IMR-90 (cell line): ENCODE measurements around the gene MFAP2. TPM values are rescaled to one million over a fixed set of nuclear protein-coding genes. Genes with fewer than 3 reads are reported as not detected.

Experiments
- ATAC-seq: fragments of 200-7000 bp; cut with Tn5 transposase; 2 replicates; pipeline ENCODE4 v1.9.1; 2020; ENCODE audit warnings: low read depth, mild to moderate bottlenecking, moderate library complexity
- BruUV-seq: library from RNA; stranded (reverse); fragments of 400-500 nt; replicated peaks from 2 replicates; lab custom pipeline; 2021; lab: Mats Ljungman, UMichigan
- CTCF ChIA-PET: fragments of 300-600 bp; formaldehyde crosslinking; extraction: SDS; loops from one replicate; lab custom pipeline; 2021; ENCODE audit warnings: antibody characterized with exemption; lab: Yijun Ruan, JAX
- POLR2A ChIA-PET: fragments of 300-600 bp; sonication (Branson Sonifier 250); formaldehyde crosslinking; loops from one replicate; lab custom pipeline; 2022; ENCODE audit warnings: antibody characterized with exemption; ENCODE audit not compliant: unreplicated experiment; lab: Charles Lee
- DNase-seq: peaks from one replicate; pipeline ENCODE4 v3.0.0; 2013
- H2AFZ ChIP-seq: replicated peaks from 2 replicates; pipeline ENCODE3; 2013; ENCODE audit warnings: low read length, mild to moderate bottlenecking; ENCODE audit not compliant: poor library complexity
- H2AK5ac ChIP-seq: 2 replicates; pipeline ENCODE4 v1.6.1; 2013; ENCODE audit warnings: low read depth, low read length, inconsistent platforms
- H2AK9ac ChIP-seq: replicated peaks from 2 replicates; pipeline ENCODE3; 2013; ENCODE audit warnings: mild to moderate bottlenecking, low read depth, low read length, moderate library complexity; ENCODE audit not compliant: poor library complexity
- H2BK120ac ChIP-seq: 2 replicates; pipeline ENCODE4 v1.6.1; 2013; ENCODE audit warnings: low read depth, low read length, inconsistent platforms
- H2BK15ac ChIP-seq: 3 replicates; pipeline ENCODE4 v1.6.1; 2013; ENCODE audit warnings: low read depth, low read length, inconsistent platforms
- H2BK20ac ChIP-seq: 2 replicates; pipeline ENCODE4 v1.6.1; 2013; ENCODE audit warnings: low read depth, mild to moderate bottlenecking, inconsistent platforms, low read length, moderate library complexity
- H2BK5ac ChIP-seq: 2 replicates; pipeline ENCODE4 v1.6.1; 2013; ENCODE audit warnings: mild to moderate bottlenecking, low read depth, low read length, inconsistent platforms; ENCODE audit not compliant: poor library complexity, severe bottlenecking
- H3K14ac ChIP-seq: replicated peaks from 2 replicates; pipeline ENCODE4 v1.6.1; 2013; ENCODE audit warnings: low read depth, low read length, inconsistent platforms
- H3K18ac ChIP-seq: 2 replicates; pipeline ENCODE4 v1.6.1; 2013; ENCODE audit warnings: low read depth, low read length, control low read depth
- H3K23ac ChIP-seq: 2 replicates; pipeline ENCODE4 v1.6.1; 2013; ENCODE audit warnings: low read depth, low read length, inconsistent platforms
- H3K27ac ChIP-seq: 2 replicates; pipeline ENCODE4 v1.5.1; 2013; ENCODE audit warnings: mild to moderate bottlenecking, control low read depth, low read length; ENCODE audit not compliant: insufficient read depth
- H3K27me3 ChIP-seq: 2 replicates; pipeline ENCODE4 v1.6.1; 2013; ENCODE audit warnings: low read length; ENCODE audit not compliant: control insufficient read depth, insufficient read depth
- H3K36me3 ChIP-seq: 2 replicates; pipeline ENCODE4 v1.6.1; 2013; ENCODE audit warnings: low read length, mixed read lengths; ENCODE audit not compliant: control insufficient read depth, insufficient read depth
- H3K4ac ChIP-seq: 2 replicates; pipeline ENCODE4 v1.6.1; 2013; ENCODE audit warnings: low read depth, low read length, inconsistent platforms
- H3K4me1 ChIP-seq: 2 replicates; pipeline ENCODE4 v1.6.1; 2013; ENCODE audit warnings: low read length, mixed read lengths; ENCODE audit not compliant: control insufficient read depth, insufficient read depth
- H3K4me2 ChIP-seq: 2 replicates; pipeline ENCODE4 v1.6.1; 2013; ENCODE audit warnings: low read depth, mild to moderate bottlenecking, control low read depth, low read length, moderate library complexity
- H3K4me3 ChIP-seq: 2 replicates; pipeline ENCODE4 v1.5.1; 2013; ENCODE audit warnings: low read depth, mild to moderate bottlenecking, control low read depth, low read length, moderate library complexity; ENCODE audit not compliant: insufficient read depth
- H3K56ac ChIP-seq: 2 replicates; pipeline ENCODE4 v1.6.1; 2013; ENCODE audit warnings: low read length, inconsistent platforms; ENCODE audit not compliant: insufficient read depth; ENCODE audit errors: extremely low read depth
- H3K79me1 ChIP-seq, 2 experiments: 2 replicates each; pipeline ENCODE4 v1.6.1; 2013; ENCODE audit warnings: low read length in 2 of 2, inconsistent platforms in 1 of 2, low read depth in 1 of 2
- H3K9ac ChIP-seq: 2 replicates; pipeline ENCODE4 v1.6.1; 2013; ENCODE audit warnings: low read depth, low read length, control low read depth
- H3K9me1 ChIP-seq: 2 replicates; pipeline ENCODE4 v1.6.1; 2013; ENCODE audit warnings: low read length, inconsistent platforms; ENCODE audit not compliant: insufficient read depth
- H3K9me3 ChIP-seq: 2 replicates; pipeline ENCODE4 v1.6.1; 2013; ENCODE audit warnings: low read length; ENCODE audit not compliant: control insufficient read depth, insufficient read depth
- H4K20me1 ChIP-seq: 2 replicates; pipeline ENCODE4 v1.6.1; 2013; ENCODE audit warnings: low read length, inconsistent platforms; ENCODE audit not compliant: insufficient read depth
- H4K5ac ChIP-seq: 2 replicates; pipeline ENCODE4 v1.6.1; 2013; ENCODE audit warnings: mild to moderate bottlenecking, low read depth, low read length, control low read depth
- H4K8ac ChIP-seq, 2 experiments: 2 replicates each; pipeline ENCODE4 v1.6.1; 2013; ENCODE audit warnings: low read depth in 2 of 2, low read length in 2 of 2, control low read depth in 1 of 2, inconsistent platforms in 1 of 2
- H4K91ac ChIP-seq: 2 replicates; pipeline ENCODE4 v1.6.1; 2013; ENCODE audit warnings: low read depth, low read length, inconsistent platforms; ENCODE audit not compliant: insufficient read depth
- BHLHE40 ChIP-seq: fragments of 150-350 bp; IDR thresholded peaks from 2 replicates; pipeline ENCODE4 v1.6.1; 2016; ENCODE audit warnings: mild to moderate bottlenecking, low read depth, low read length
- CHD1 ChIP-seq: IDR thresholded peaks from 2 replicates; pipeline ENCODE4 v1.6.1; 2012; ENCODE audit warnings: low read depth, low read length, improper control_type of control experiment
- CTCF ChIP-seq: conservative IDR thresholded peaks from 2 replicates; pipeline ENCODE4 v1.5.1; 2012; ENCODE audit warnings: mild to moderate bottlenecking, low read depth, low read length, improper control_type of control experiment
- ELK1 ChIP-seq: fragments of 150-350 bp; IDR thresholded peaks from 2 replicates; pipeline ENCODE4 v1.6.1; 2016; ENCODE audit warnings: low read depth, mild to moderate bottlenecking, low read length, moderate library complexity, borderline replicate concordance
- MAFK ChIP-seq: IDR thresholded peaks from 2 replicates; pipeline ENCODE4 v1.6.1; 2012; ENCODE audit warnings: low read depth, low read length, improper control_type of control experiment
- NFE2L2 ChIP-seq: fragments of 150-350 bp; IDR thresholded peaks from 2 replicates; pipeline ENCODE4 v1.6.1; 2016; ENCODE audit warnings: low read depth, mild to moderate bottlenecking, low read length
- RCOR1 ChIP-seq: IDR thresholded peaks from 2 replicates; pipeline ENCODE4 v1.6.1; 2012; ENCODE audit warnings: mild to moderate bottlenecking, low read length, improper control_type of control experiment; ENCODE audit not compliant: insufficient replicate concordance
- RFX5 ChIP-seq: IDR thresholded peaks from 2 replicates; pipeline ENCODE4 v1.8.0; 2012; ENCODE audit warnings: low read depth, mild to moderate bottlenecking, low read length, moderate library complexity
- WGBS, 2 experiments: methylation state at CpG; one replicate each; pipeline versions ENCODE4 v1.1.5 to v1.1.7; 2013; ENCODE audit warnings: missing lambda C conversion rate in 2 of 2; ENCODE audit not compliant: insufficient read length in 1 of 2; ENCODE audit errors: extremely low coverage in 2 of 2; 5-methylcytosine and 5-hydroxymethylcytosine counted together
- dilution Hi-C: fragments of 300-500 bp; cut with HindIII; formaldehyde crosslinking; loops from one replicate; pipeline ENCODE4 v1.14.3; 2018; ENCODE audit warnings: low sequenced_read_pairs; ENCODE audit not compliant: unreplicated experiment
- in situ Hi-C: fragments of 300-500 bp; cut with MboI; formaldehyde crosslinking; loops from 3 replicates; pipeline ENCODE4 v1.14.3; 2019; ENCODE audit warnings: low sequenced_read_pairs, inconsistent platforms, mixed read lengths
- intact Hi-C: fragments of 100-400 bp; cut with micrococcal nuclease; formaldehyde crosslinking; loops from 2 replicates; pipeline ENCODE4 v1.10.0; 2022
- polyA plus RNA-seq, 3 experiments: library from polyadenylated mRNA; depleted of rRNA; stranded (reverse); fragments of >200 nt; gene quantifications; 2 replicates each; pipeline ENCODE4 v1.2.3, GENCODE V29; 2012; ENCODE audit warnings: low replicate concordance in 1 of 3
- total RNA-seq: library from RNA; depleted of rRNA; stranded (reverse); fragments of >200 nt; gene quantifications from 2 replicates; pipeline ENCODE4 v1.2.3, GENCODE V29; 2012

Gene MFAP2
- total and polyA plus RNA-seq, 2 of the 4 experiments (the other 2 are of a cell fraction): 3.9 to 13.9 TPM

GRCh38 chr1:16978139-16978538 is 2.3 kb downstream of the MFAP2 start:
- Histone ChIP-seq H3K14ac (no peak overlapping the region), H3K9me1 (no peaks in the 10 kb centered on the region), H3K9ac (no peak overlapping the region), H3K9me3 (no peaks in the 10 kb centered on the region), H3K4me3 (no peak overlapping the region), H3K4me2 (no peak overlapping the region), H2BK15ac (no peak overlapping the region), H4K8ac (no peak overlapping the region), H3K23ac (no peak overlapping the region), H4K20me1 (peaks cover 3% of the 10 kb centered on the region; the same call in 1 of the 2 replicates), H2BK5ac (no peak overlapping the region), H3K4ac (no peak overlapping the region), H3K4me1 (peaks cover 7% of the 10 kb centered on the region; the same call in 1 of the 2 replicates), H2AK5ac (no peak overlapping the region), H3K27ac (no peak overlapping the region), H2BK120ac (no peak overlapping the region), H4K5ac (no peak overlapping the region), H3K27me3 (no peaks in the 10 kb centered on the region), H3K79me1 (no peaks in the 10 kb centered on the region; a peak in 1 of 4 replicates), H2AK9ac (no peak overlapping the region), H2BK20ac (no peak overlapping the region), H3K18ac (no peak overlapping the region), H4K91ac (no peak overlapping the region), H3K56ac (no peak overlapping the region), H3K36me3 (no peaks in the 10 kb centered on the region), H2AFZ (peak overlapping the region; percentile 26)
- intact Hi-C loops (no loop called here), in situ Hi-C loops (no loop called here), dilution Hi-C loops (no loop called here)
- POLR2A ChIA-PET: no interaction called here
- 70% methylated on average over 2 of the region's 4 CpGs; no CpG with 5 or more reads in 1 of the 2 experiments for WGBS, 2 experiments
- TF ChIP-seq ELK1 (no peak), CTCF (no peak), MAFK (no peak), BHLHE40 (no peak), RFX5 (no peak), RCOR1 (no peak), NFE2L2 (no peak), CHD1 (no peak)
- DNase-seq: no peak
- BruUV-seq: no TSS peak
- CTCF ChIA-PET: interaction anchor here (0.7 to 0.9 kb wide), 2 partner anchors 14 to 30 kb away, joined by 3 read pairs; no protein-coding TSS in a partner anchor
- ATAC-seq: no peak
